Right lobe of liver (tissue), 4 donors: ENCODE results near the gene SCAMP2.

Source experiments
- CTCF ChIP-seq, 4 donors: fragments of 200-600 bp in 3 of 4; fragments of 450-650 bp in 1 of 4; IDR thresholded peaks; one replicate each; pipeline versions ENCODE4 v1.5.1 to v1.8.0; 2016 to 2022; ENCODE audit warnings: antibody characterized with exemption in 4 of 4, mild to moderate bottlenecking in 2 of 4
- POLR2A ChIP-seq: fragments of 450-650 bp; IDR thresholded peaks from one replicate; pipeline ENCODE4 v1.6.1; 2017; ENCODE audit warnings: antibody characterized with exemption, mild to moderate bottlenecking
- donor health status: DM: no; HTN: no; CAD: no.
- donor health status: DM: no; HTN: no; CAD: no.
- donor health status: DM: no; HTN: yes; CAD: no.

GRCh38 chr15:74856537-74856936, 16.6 kb downstream of the SCAMP2 start:
- no peak for TF ChIP-seq CTCF (IDR thresholded peaks at IDR 0.05)
- TF ChIP-seq POLR2A = no peak
